NCI-H345 treated with DMSO at 0.1 percent for 48 hours (cell line): ENCODE data around the gene RUSC2.
"Not testable (repeated sequence)": the region's sequence is repeated elsewhere in the genome, so short reads cannot be mapped to it uniquely, and the experiment has no call there.

Experiments used
- DNase-seq: peaks from one replicate; lab custom pipeline; 2025; ENCODE audit not compliant: unreplicated experiment; lab: John Stamatoyannopoulos, UW

RUSC2 gene

GRCh38 chr9:35490155-35490909, 421 bp downstream of the RUSC2 start:
- DNase-seq: no peak

GRCh38 chr9:35490910-35491465, 1.1 kb downstream of the RUSC2 start:
- DNase-seq: no peak

DNA sequence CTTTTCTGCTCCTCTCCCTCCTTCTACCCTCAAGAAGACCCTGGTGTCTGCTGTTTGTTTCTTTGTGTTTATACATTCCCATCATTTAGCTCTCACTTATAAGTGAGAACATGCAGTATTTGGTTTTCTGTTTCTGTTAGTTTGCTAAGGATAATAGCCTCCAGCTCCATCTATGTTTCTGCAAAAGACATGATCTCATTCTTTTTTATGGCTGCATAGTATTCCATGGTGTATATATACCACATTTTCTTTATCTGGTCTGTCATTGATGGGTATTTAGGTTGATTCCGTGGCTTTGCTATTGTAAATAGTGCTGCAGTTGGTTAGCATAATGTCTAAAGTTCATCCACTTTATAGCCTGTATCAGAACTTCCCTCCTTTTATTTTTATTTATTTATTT, 3.2 kb downstream of the RUSC2 start:
- not testable (repeated sequence) for DNase-seq

- DNase-seq: no peak
Measured at GRCh38 chr9:35495984-35496383, 6.1 kb downstream of the RUSC2 start.

DNA sequence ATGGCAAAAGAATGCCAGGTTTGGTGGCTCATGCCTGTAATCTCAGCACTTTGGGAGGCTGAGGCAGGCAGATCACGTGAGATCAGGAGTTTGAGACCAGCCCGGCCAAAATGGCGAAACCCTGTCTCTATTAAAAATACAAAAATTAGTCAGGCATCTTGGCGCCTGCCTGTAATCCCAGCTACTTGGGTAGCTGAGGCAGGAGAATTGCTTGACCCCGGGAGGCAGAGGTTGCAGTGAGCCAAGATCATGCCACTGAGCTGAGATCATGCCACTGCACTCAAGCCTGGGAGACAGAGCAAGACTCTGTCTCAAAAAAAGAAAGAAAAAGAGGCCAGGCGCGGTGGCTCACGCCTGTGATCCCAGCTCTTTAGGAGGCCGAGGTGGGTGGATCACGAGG, 8.3 kb downstream of the RUSC2 start:
- not testable (repeated sequence) for DNase-seq

GRCh38 chr9:35499029-35499700, 9.3 kb downstream of the RUSC2 start:
- no peak for DNase-seq

DNA sequence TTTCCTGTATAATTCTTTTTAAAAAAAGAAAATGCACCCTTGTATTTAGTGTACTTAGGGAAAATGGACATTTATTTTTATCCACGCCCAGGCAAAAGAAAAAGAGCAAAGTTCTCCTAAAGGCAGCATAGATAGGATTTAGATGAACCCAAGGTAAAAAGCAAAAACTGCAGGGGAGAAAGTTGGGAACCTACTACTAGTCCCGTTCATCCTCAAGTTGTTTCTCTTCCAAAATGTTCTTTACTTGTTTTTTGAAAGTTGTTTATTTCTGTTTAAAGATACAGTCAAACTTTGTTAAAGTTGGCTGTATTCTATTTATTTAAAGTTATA, 9.8 kb downstream of the RUSC2 start:
- no peak for DNase-seq

GRCh38 chr9:35500130-35500748, 10.3 kb downstream of the RUSC2 start:
- DNase-seq: no peak

DNA sequence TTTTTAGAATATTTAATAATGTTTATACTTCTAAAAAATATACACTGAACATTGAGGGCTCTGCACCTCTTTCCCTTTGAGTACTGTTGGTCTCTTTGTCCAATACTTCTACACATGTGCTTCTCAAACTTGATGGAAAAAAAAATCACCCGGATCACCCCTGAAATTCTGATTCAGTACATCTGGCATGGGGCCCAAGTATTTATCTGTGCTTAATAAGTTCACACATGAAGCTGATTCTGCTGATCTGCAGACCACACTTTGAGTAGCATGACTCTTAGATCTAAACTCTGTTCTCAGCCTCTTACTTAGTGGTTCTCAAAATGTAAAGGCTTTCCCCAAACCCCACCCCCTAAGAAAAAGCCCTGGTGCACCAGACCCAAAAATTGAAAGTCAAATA, 12.0 kb downstream of the RUSC2 start:
- DNase-seq: no peak

DNA sequence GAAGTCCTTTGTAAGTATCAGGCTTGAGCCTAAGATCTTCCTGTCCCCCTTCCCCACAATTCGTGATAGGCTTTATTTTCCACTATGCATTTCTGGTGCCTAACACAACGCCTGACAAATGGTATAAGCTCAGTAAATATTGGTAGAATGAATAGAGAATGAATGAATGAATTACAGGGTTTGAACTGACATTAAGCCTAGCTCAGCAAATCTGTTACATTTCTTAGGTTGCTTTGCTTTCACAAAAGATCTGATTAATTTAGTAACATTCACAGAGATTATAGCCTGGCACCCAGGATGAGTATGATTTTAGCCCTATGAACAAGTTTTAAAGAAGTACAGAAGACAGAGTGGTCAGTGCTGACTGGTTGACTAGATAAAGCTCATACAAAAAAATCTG, 16.4 kb downstream of the RUSC2 start:
- DNase-seq: no peak

GRCh38 chr9:35508069-35508468, 18.2 kb downstream of the RUSC2 start:
- no peak for DNase-seq

GRCh38 chr9:35510383-35510753, 20.5 kb downstream of the RUSC2 start:
- DNase-seq: no peak

- DNase-seq: no peak
Measured at GRCh38 chr9:35510754-35511428, 21.0 kb downstream of the RUSC2 start.

GRCh38 chr9:35511453-35511852, 21.5 kb downstream of the RUSC2 start:
- DNase-seq: no peak

DNA sequence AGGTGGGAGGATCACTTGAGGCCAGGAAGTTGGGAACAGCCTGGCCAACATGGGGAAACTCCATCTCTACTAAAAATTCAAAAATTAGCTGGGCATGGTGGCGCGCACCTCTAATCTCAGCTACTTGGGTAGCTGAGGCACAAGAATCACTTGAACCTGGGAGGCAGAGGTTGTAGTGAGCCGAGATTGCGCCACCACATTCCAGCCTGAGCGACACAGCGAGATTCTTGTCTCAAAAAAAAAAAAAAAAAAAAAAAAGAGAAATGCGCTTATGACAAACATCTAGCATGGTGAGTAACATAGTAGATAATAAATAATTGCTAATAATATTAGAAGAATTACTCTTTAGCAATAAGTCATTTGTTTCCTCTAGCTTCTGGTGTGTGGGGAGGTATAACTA, 25.9 kb downstream of the RUSC2 start:
- no peak for DNase-seq

- DNase-seq: no peak
Measured at GRCh38 chr9:35516479-35516878, 26.6 kb downstream of the RUSC2 start.

- DNase-seq: no peak
Measured at GRCh38 chr9:35517131-35517530, 27.2 kb downstream of the RUSC2 start.

- no peak for DNase-seq
Measured at GRCh38 chr9:35517552-35518224, 27.8 kb downstream of the RUSC2 start.

DNA sequence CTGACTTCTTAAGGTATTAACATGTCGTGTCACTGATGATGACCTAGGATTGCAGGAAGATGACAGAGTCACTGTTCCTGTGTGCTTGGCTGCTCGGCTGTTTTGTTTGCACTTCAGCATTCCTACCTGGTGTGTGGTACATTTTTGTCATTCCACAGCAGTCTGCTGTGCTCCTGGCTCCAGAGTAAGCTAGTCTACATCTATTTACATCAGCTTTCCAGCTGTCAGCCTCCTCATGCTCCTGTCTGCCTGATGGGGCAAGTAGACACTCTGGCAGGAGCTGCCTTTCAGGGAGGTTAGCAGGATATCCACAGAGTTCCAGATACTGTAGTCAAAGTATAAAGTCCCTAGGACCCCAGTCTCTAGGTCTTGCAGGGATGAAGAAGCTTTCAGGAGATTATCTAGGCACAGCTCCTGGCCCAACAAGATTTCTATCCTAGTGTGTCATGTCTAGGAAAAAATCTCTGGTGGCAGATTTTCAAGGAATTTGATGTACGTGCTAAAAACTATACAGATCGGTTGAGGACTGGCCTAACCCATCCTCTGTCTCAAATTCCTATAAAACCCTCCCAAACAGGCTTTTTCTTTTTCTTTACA, 28.4 kb downstream of the RUSC2 start:
- no peak for DNase-seq

DNA sequence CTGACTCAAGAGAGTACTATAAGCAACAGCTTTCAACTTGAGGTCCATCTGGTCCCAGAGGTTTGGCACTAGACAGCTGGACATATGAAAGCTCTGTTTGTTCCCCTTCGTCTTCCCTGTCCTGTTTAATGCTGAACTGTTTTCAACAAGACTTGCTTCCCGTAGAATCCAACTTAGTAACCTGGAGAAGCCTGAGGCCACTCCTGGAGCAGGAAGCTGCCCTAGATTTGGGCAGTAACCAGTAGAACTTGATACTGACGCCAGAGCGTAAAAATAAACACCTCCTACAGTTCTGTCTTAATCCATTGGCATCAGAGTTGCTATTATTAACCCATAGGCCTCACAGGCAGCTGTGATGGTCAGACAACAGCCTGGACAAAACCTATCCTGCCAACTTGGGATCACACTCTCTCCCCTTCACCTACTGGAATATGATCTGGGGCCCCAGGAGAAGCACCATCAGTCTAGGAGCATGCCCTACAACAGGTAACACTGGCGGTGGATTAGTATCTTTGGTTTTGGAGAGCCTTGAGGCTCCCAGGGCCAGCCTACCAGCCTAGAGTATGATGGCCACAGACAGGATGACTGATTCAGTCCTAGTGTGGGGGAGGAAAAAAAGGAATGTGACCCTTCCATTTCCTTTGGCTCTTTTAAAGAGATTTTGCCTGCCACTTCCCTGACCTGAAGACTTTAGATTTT, 29.2 kb downstream of the RUSC2 start:
- no peak for DNase-seq
